ENCODE results near the gene ZNF652. TPM values are rescaled to one million over a fixed set of nuclear protein-coding genes. Genes with fewer than 3 reads are reported as not detected.

The ZNF652 gene
- polyA plus RNA-seq, 1 donor from 2014 or later: 26.7 TPM

- no peaks in the 10 kb centered on the region for H4K20me1 ChIP-seq (ENCODE audit: insufficient read depth)
- TF ChIP-seq CTCF (IDR thresholded peaks at IDR 0.05; ENCODE audit: poor library complexity, severe bottlenecking) (no peak), EZH2 (IDR thresholded peaks at IDR 0.05; ENCODE audit: borderline replicate concordance, insufficient read depth, low read length, poor library complexity, severe bottlenecking) (no peak), RAD21 (conservative IDR thresholded peaks at IDR 0.05) (no peak), EP300 (conservative IDR thresholded peaks at IDR 0.05; ENCODE audit: poor library complexity, severe bottlenecking) (no peak), SMC3 (conservative IDR thresholded peaks at IDR 0.05; ENCODE audit: poor library complexity) (no peak), POLR2AphosphoS5 (IDR thresholded peaks at IDR 0.05) (no peak), MXI1 (conservative IDR thresholded peaks at IDR 0.05; ENCODE audit: poor library complexity, severe bottlenecking) (no peak), TAF1 (IDR thresholded peaks at IDR 0.05; ENCODE audit: low read depth) (no peak)
- H3K9me3 ChIP-seq (ENCODE audit: low read length): no peaks in the 10 kb centered on the region
- H3K4me2 ChIP-seq (ENCODE audit: low read length): no peak overlapping the region
- H3F3A ChIP-seq (ENCODE audit: insufficient read depth, low read length, poor library complexity, severe bottlenecking): no peaks in the 10 kb centered on the region
- no peak overlapping the region for H2AFZ ChIP-seq (ENCODE audit: low read depth, low read length)
- no peak overlapping the region for H3K27ac ChIP-seq (ENCODE audit: low read length)
- H3K9me2 ChIP-seq (ENCODE audit: insufficient read depth, low read length): no peaks in the 10 kb centered on the region
- H3K36me3 ChIP-seq (ENCODE audit: insufficient read depth, low read length): no peaks in the 10 kb centered on the region
- H3K9ac ChIP-seq (ENCODE audit: low read length): no peak overlapping the region
- no peak overlapping the region for H3K4me3 ChIP-seq (ENCODE audit: low read length)
- no peaks in the 10 kb centered on the region for H3K79me2 ChIP-seq (replicated peaks; ENCODE audit: insufficient read depth, low read length)
- no peaks in the 10 kb centered on the region for H3K27me3 ChIP-seq (ENCODE audit: insufficient read depth, low read depth, low read length)
These were observed 45.0 kb downstream of the ZNF652 start for GRCh38 chr17:49316889-49317675.

GRCh38 chr17:49316258-49316570 is 45.8 kb downstream of the ZNF652 start:
- H3K79me2 ChIP-seq (replicated peaks; ENCODE audit: insufficient read depth, low read length): no peaks in the 10 kb centered on the region
- H2AFZ ChIP-seq (ENCODE audit: low read depth, low read length): no peak overlapping the region
- no peak overlapping the region for H3K4me2 ChIP-seq (ENCODE audit: low read length)
- H3K27ac ChIP-seq (ENCODE audit: low read length): no peak overlapping the region
- no peaks in the 10 kb centered on the region for H3K36me3 ChIP-seq (ENCODE audit: insufficient read depth, low read length)
- H4K20me1 ChIP-seq (ENCODE audit: insufficient read depth): no peaks in the 10 kb centered on the region
- no peak overlapping the region for H3K4me3 ChIP-seq (ENCODE audit: low read length)
- no peaks in the 10 kb centered on the region for H3K9me2 ChIP-seq (ENCODE audit: insufficient read depth, low read length)
- no peaks in the 10 kb centered on the region for H3F3A ChIP-seq (ENCODE audit: insufficient read depth, low read length, poor library complexity, severe bottlenecking)
- no peaks in the 10 kb centered on the region for H3K27me3 ChIP-seq (ENCODE audit: insufficient read depth, low read depth, low read length)
- no peak for TF ChIP-seq RAD21 (conservative IDR thresholded peaks at IDR 0.05)
- TF ChIP-seq MXI1 (conservative IDR thresholded peaks at IDR 0.05; ENCODE audit: poor library complexity, severe bottlenecking): no peak
- no peak for TF ChIP-seq EZH2 (IDR thresholded peaks at IDR 0.05; ENCODE audit: borderline replicate concordance, insufficient read depth, low read length, poor library complexity, severe bottlenecking)
- no peak for TF ChIP-seq SMC3 (conservative IDR thresholded peaks at IDR 0.05; ENCODE audit: poor library complexity)
- no peak for TF ChIP-seq CTCF (IDR thresholded peaks at IDR 0.05; ENCODE audit: poor library complexity, severe bottlenecking)
- TF ChIP-seq REST (IDR thresholded peaks at IDR 0.05; ENCODE audit: borderline replicate concordance): no peak
- TF ChIP-seq POLR2AphosphoS5 (IDR thresholded peaks at IDR 0.05): no peak
- no peak for TF ChIP-seq TAF1 (IDR thresholded peaks at IDR 0.05; ENCODE audit: low read depth)
- no peak for TF ChIP-seq EP300 (conservative IDR thresholded peaks at IDR 0.05; ENCODE audit: poor library complexity, severe bottlenecking)
- no peak overlapping the region for H3K9ac ChIP-seq (ENCODE audit: low read length)
- H3K9me3 ChIP-seq (ENCODE audit: low read length): no peaks in the 10 kb centered on the region

Data from neural cell (in vitro differentiated cells).